ENCODE results near the gene NT5E. TPM values are rescaled to one million over a fixed set of nuclear protein-coding genes. Genes with fewer than 3 reads are reported as not detected.

Gene NT5E
- total RNA-seq, 2 experiments from 2014 or later: 6.1 to 7.2 TPM

- DNase-seq: no peak
- CTCF ChIA-PET: interaction anchor here (2.4 kb wide), 1 partner anchor 27 kb away, joined by 7 read pairs; no protein-coding TSS in a partner anchor
- H3K9me3 Mint-ChIP-seq: no peaks in the 10 kb centered on the region
- peak overlapping the region; percentile 16 for H3K27ac Mint-ChIP-seq
- POLR2A ChIA-PET: no interaction called here
- H3K27me3 Mint-ChIP-seq: peaks cover 31% of the 10 kb centered on the region
- H3K36me3 Mint-ChIP-seq (ENCODE audit: low read depth): peaks cover 5% of the 10 kb centered on the region
- peaks cover 69% of the 10 kb centered on the region for H3K4me1 Mint-ChIP-seq
- no peak overlapping the region for H3K4me3 Mint-ChIP-seq
These were observed 5.7 kb downstream of the NT5E start for GRCh38 chr6:85455471-85456026.

- peaks cover 5% of the 10 kb centered on the region for H3K36me3 Mint-ChIP-seq (ENCODE audit: low read depth)
These were observed 6.9 kb downstream of the NT5E start for GRCh38 chr6:85456782-85457181.

GRCh38 chr6:85458184-85458583 is 8.3 kb downstream of the NT5E start:
- H3K36me3 Mint-ChIP-seq (ENCODE audit: low read depth): peaks cover 5% of the 10 kb centered on the region
- CTCF ChIA-PET: interaction anchor here (1.0 to 1.4 kb wide), 4 partner anchors 9 to 103 kb away, joined by 3 to 6 read pairs (median 4); partner anchors contain the start of gene NT5E
- POLR2A ChIA-PET: no interaction called here
- peaks cover 12% of the 10 kb centered on the region for H3K27me3 Mint-ChIP-seq
- H3K4me1 Mint-ChIP-seq: peaks cover 67% of the 10 kb centered on the region
- no peak overlapping the region for H3K27ac Mint-ChIP-seq
- H3K9me3 Mint-ChIP-seq: no peaks in the 10 kb centered on the region
- no peak for DNase-seq
- no peak overlapping the region for H3K4me3 Mint-ChIP-seq

More at GRCh38 chr6:85456782-85457181, 6.9 kb downstream of the NT5E start:
- peaks cover 20% of the 10 kb centered on the region for H3K27me3 Mint-ChIP-seq
- CTCF ChIA-PET: no interaction called here
- no peak overlapping the region for H3K4me3 Mint-ChIP-seq
- peaks cover 70% of the 10 kb centered on the region for H3K4me1 Mint-ChIP-seq
- H3K9me3 Mint-ChIP-seq: no peaks in the 10 kb centered on the region
- H3K27ac Mint-ChIP-seq: no peak overlapping the region
- POLR2A ChIA-PET: no interaction called here
- no peak for DNase-seq

- Mint-ChIP-seq H3K4me3 (no peak overlapping the region), H3K9me3 (no peaks in the 10 kb centered on the region), H3K27me3 (peaks cover 13% of the 10 kb centered on the region), H3K4me1 (peaks cover 67% of the 10 kb centered on the region), H3K36me3 (ENCODE audit: low read depth) (peaks cover 5% of the 10 kb centered on the region), H3K27ac (no peak overlapping the region)
- no peak for DNase-seq
- ChIA-PET CTCF (interaction anchor here (0.6 to 1.4 kb wide), 2 partner anchors 67 to 705 kb away, joined by 3 read pairs; no protein-coding TSS in a partner anchor), POLR2A (no interaction called here)
These were observed 8.9 kb downstream of the NT5E start for GRCh38 chr6:85458782-85459181.

- H3K36me3 Mint-ChIP-seq (ENCODE audit: low read depth): peaks cover 3% of the 10 kb centered on the region
- H3K27ac Mint-ChIP-seq: peak overlapping the region; percentile 43
- no peak for DNase-seq
- CTCF ChIA-PET: interaction anchor here (0.6 to 1.4 kb wide), 2 partner anchors 68 to 706 kb away, joined by 3 read pairs; no protein-coding TSS in a partner anchor
- no peaks in the 10 kb centered on the region for H3K9me3 Mint-ChIP-seq
- H3K4me1 Mint-ChIP-seq: peaks cover 67% of the 10 kb centered on the region
- H3K27me3 Mint-ChIP-seq: peaks cover 9% of the 10 kb centered on the region
- H3K4me3 Mint-ChIP-seq: no peak overlapping the region
- POLR2A ChIA-PET: no interaction called here
These were observed 9.5 kb downstream of the NT5E start for GRCh38 chr6:85459224-85459901.

- H3K27ac Mint-ChIP-seq: peak overlapping the region; percentile 93
- H3K4me3 Mint-ChIP-seq: no peak overlapping the region
- peaks cover 77% of the 10 kb centered on the region for H3K4me1 Mint-ChIP-seq
- ChIA-PET CTCF (no interaction called here), POLR2A (no interaction called here)
- H3K27me3 Mint-ChIP-seq: peaks cover 6% of the 10 kb centered on the region
- peaks cover 3% of the 10 kb centered on the region for H3K36me3 Mint-ChIP-seq (ENCODE audit: low read depth)
- no peak for DNase-seq
- no peaks in the 10 kb centered on the region for H3K9me3 Mint-ChIP-seq
These were observed 10.5 kb downstream of the NT5E start for GRCh38 chr6:85460154-85460920.

- Mint-ChIP-seq H3K4me1 (peaks cover 85% of the 10 kb centered on the region), H3K36me3 (ENCODE audit: low read depth) (peaks cover 3% of the 10 kb centered on the region), H3K9me3 (no peaks in the 10 kb centered on the region), H3K27ac (peak overlapping the region; percentile 93), H3K27me3 (peaks cover 6% of the 10 kb centered on the region), H3K4me3 (peak overlapping the region; percentile 12)
- peak; percentile 77 for DNase-seq
- ChIA-PET POLR2A (interaction anchor here (1.0 kb wide), 1 partner anchor 12 kb away, joined by 3 read pairs; the partner anchor contains the start of gene NT5E), CTCF (interaction anchor here (0.7 to 3.2 kb wide), 5 partner anchors 8 to 83 kb away, joined by 3 to 16 read pairs (median 3); partner anchors contain the start of gene NT5E)
These were observed 11.3 kb downstream of the NT5E start for GRCh38 chr6:85460921-85461797.

GRCh38 chr6:85461798-85462170 is 11.9 kb downstream of the NT5E start:
- POLR2A ChIA-PET: interaction anchor here (1.0 kb wide), 1 partner anchor 12 kb away, joined by 3 read pairs; the partner anchor contains the start of gene NT5E
- H3K4me3 Mint-ChIP-seq: peak overlapping the region; percentile 12
- peak overlapping the region; percentile 93 for H3K27ac Mint-ChIP-seq
- H3K4me1 Mint-ChIP-seq: peaks cover 82% of the 10 kb centered on the region
- CTCF ChIA-PET: interaction anchor here (0.7 to 3.2 kb wide), 5 partner anchors 9 to 83 kb away, joined by 3 to 16 read pairs (median 3); partner anchors contain the start of gene NT5E
- H3K27me3 Mint-ChIP-seq: peaks cover 2% of the 10 kb centered on the region
- DNase-seq: no peak
- H3K9me3 Mint-ChIP-seq: no peaks in the 10 kb centered on the region
- H3K36me3 Mint-ChIP-seq (ENCODE audit: low read depth): peaks cover 3% of the 10 kb centered on the region

- ChIA-PET CTCF (interaction anchor here (0.8 to 3.2 kb wide), 5 partner anchors 10 to 41 kb away, joined by 3 to 16 read pairs (median 3); no protein-coding TSS in a partner anchor), POLR2A (no interaction called here)
- Mint-ChIP-seq H3K27ac (peak overlapping the region; percentile 93), H3K4me3 (no peak overlapping the region), H3K36me3 (ENCODE audit: low read depth) (peaks cover 3% of the 10 kb centered on the region), H3K27me3 (peaks cover 2% of the 10 kb centered on the region), H3K4me1 (peaks cover 77% of the 10 kb centered on the region), H3K9me3 (no peaks in the 10 kb centered on the region)
- no peak for DNase-seq
These were observed 12.8 kb downstream of the NT5E start for GRCh38 chr6:85462673-85463072.

GRCh38 chr6:85463621-85464259 is 13.9 kb downstream of the NT5E start:
- Mint-ChIP-seq H3K4me3 (no peak overlapping the region), H3K27ac (no peak overlapping the region), H3K36me3 (ENCODE audit: low read depth) (peaks cover 2% of the 10 kb centered on the region), H3K4me1 (peaks cover 68% of the 10 kb centered on the region), H3K9me3 (no peaks in the 10 kb centered on the region), H3K27me3 (peaks cover 2% of the 10 kb centered on the region)
- no peak for DNase-seq
- POLR2A ChIA-PET: interaction anchor here (0.7 kb wide), 1 partner anchor 75 kb away, joined by 5 read pairs; no protein-coding TSS in a partner anchor
- CTCF ChIA-PET: interaction anchor here (0.6 to 3.2 kb wide), 6 partner anchors 17 to 214 kb away, joined by 3 to 16 read pairs (median 3); no protein-coding TSS in a partner anchor

- peaks cover 2% of the 10 kb centered on the region for H3K36me3 Mint-ChIP-seq (ENCODE audit: low read depth)
- POLR2A ChIA-PET: interaction anchor here (0.7 kb wide), 1 partner anchor 76 kb away, joined by 5 read pairs; no protein-coding TSS in a partner anchor
- H3K9me3 Mint-ChIP-seq: no peaks in the 10 kb centered on the region
- DNase-seq: peak; percentile 23
- H3K4me1 Mint-ChIP-seq: peaks cover 66% of the 10 kb centered on the region
- H3K27ac Mint-ChIP-seq: peak overlapping the region; percentile 37
- H3K4me3 Mint-ChIP-seq: no peak overlapping the region
- CTCF ChIA-PET: interaction anchor here (1.3 to 3.2 kb wide), 3 partner anchors 16 to 43 kb away, joined by 3 to 16 read pairs (median 3); no protein-coding TSS in a partner anchor
- H3K27me3 Mint-ChIP-seq: peaks cover 2% of the 10 kb centered on the region
These were observed 14.4 kb downstream of the NT5E start for GRCh38 chr6:85464260-85464644.

Data from activated CD4-positive, alpha-beta T cell treated with anti-CD3 and anti-CD28 coated beads, Interleukin-2, amount 10 ng/mL, durations not matched to agents 7 days and 5 days (primary cell).